ENCODE results near the gene D2HGDH. TPM values are rescaled to one million over a fixed set of nuclear protein-coding genes. Genes with fewer than 3 reads are reported as not detected.

The D2HGDH gene
- total RNA-seq, 2 experiments from 2014 or later, result 23.2 to 68.1 TPM

DNA sequence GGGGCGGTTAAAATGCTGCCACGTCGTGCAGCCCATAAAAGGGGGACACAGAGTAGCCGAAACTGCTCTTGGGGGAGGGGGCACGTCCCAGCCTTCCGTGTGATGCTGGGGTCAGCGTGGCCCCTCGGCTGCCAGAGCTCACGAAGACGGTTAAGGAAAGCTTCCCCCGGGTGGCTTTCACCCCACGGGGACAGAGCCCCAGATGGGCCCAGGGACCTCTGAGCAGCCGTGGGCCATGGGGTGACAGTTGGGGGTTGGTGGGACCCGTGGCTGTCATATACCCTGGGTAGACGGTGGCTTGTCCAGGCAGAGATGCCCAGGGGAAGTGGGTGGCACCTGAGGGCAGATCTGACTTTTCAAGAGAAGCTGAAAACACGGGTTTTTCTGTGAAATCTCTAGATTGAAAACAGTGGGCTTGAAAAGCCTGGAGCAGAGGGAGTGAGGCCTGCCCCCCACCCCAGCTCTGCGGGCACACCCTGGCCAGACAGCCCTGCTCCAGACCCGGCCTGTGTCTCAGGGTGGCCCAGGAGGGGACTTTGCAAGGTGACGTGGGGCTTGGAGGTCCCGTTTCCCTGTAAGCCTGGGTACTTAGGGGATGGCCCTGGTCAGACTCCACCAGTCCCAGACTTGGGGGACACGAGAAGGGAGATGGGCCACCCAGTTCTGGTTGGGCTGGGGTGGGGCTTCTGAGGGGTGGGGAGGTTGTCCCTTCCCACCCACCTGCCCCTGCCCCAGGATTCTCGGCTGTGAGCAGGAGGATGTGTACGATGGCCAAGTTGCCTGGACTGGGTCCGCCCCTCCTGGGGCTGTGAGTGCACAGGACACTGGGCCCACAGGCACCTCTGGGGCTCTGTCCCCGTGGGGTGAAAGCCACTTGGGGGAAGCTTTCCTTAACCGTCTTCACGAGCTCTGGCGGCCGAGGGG, 75.2 kb downstream of the D2HGDH start:
- ChIA-PET POLR2A (no interaction called here), CTCF (ENCODE audit: unreplicated experiment) (no interaction called here)
- BruUV-seq (replicated peaks), result no TSS peak

DNA sequence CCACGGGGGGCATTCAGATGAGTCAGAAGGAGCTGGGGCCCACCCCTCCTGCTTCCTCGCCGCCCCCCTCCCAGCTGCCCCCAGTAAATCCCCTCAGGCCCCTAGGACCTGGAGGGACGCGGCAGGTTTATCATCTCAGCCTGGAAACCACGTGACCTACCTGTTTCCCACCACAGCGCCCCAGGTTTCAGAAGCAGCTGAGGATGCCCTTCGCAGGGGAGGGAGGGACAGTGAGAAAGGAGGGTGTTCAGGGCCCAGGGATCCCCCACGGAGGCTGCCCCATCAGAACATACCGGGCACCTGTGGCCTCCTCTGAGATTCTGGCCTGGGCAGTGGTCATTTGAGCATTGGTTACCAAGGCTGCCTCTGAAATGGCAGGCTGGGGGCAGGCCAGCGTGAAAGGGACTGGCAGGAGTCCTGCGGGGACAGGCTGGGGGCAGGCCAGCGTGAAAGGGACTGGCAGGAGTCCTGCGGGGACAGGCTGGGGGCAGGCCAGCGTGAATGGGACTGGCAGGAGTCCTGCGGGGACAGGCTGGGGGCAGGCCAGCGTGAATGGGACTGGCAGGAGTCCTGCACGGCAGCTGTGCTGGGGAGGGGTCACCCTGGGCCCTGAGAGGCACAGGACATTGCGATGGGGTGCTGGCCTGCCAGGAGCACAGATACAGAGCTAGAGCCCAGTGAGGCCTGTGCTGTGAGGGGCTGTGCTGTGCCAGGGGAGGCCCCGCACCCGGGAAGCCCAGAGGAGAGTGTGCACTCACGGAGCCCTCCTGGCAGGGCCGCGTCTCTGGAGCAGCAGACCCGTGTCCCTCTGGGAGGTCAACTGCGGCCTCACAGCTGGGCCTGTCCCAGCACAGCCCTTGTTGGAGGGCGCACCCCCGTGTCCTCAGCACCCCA, 76.1 kb downstream of the D2HGDH start:
- no peaks in the 10 kb centered on the region for H3K4me1 ChIP-seq (ENCODE audit: insufficient read depth, low read length, poor library complexity, severe bottlenecking)
- no peak for DNase-seq (ENCODE audit: low spot score)
- ChIA-PET POLR2A (no interaction called here), CTCF (ENCODE audit: unreplicated experiment) (no interaction called here)
- BruUV-seq (replicated peaks), result no TSS peak
- no peak overlapping the region for H2AFZ ChIP-seq (ENCODE audit: low read length)
- no peak overlapping the region for H3K27ac ChIP-seq (ENCODE audit: low read depth, low read length, poor library complexity, severe bottlenecking)
- no peaks in the 10 kb centered on the region for H3K9me2 ChIP-seq (ENCODE audit: insufficient read depth, low read length)
- H3K4me2 ChIP-seq (ENCODE audit: low read length), result no peak overlapping the region
- H3K4me3 ChIP-seq (ENCODE audit: low read depth, low read length, poor library complexity, severe bottlenecking), result no peak overlapping the region
- no peaks in the 10 kb centered on the region for H3K36me3 ChIP-seq (ENCODE audit: insufficient read depth, low read length)
- H3K79me2 ChIP-seq (ENCODE audit: insufficient read depth, low read depth, low read length), result no peaks in the 10 kb centered on the region
- TF ChIP-seq, protein P1, sequence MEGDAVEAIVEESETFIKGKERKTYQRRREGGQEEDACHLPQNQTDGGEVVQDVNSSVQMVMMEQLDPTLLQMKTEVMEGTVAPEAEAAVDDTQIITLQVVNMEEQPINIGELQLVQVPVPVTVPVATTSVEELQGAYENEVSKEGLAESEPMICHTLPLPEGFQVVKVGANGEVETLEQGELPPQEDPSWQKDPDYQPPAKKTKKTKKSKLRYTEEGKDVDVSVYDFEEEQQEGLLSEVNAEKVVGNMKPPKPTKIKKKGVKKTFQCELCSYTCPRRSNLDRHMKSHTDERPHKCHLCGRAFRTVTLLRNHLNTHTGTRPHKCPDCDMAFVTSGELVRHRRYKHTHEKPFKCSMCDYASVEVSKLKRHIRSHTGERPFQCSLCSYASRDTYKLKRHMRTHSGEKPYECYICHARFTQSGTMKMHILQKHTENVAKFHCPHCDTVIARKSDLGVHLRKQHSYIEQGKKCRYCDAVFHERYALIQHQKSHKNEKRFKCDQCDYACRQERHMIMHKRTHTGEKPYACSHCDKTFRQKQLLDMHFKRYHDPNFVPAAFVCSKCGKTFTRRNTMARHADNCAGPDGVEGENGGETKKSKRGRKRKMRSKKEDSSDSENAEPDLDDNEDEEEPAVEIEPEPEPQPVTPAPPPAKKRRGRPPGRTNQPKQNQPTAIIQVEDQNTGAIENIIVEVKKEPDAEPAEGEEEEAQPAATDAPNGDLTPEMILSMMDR (conservative IDR thresholded peaks at IDR 0.05; ENCODE audit: low read length), result no peak
- TF ChIP-seq EZH2phosphoT487 (IDR thresholded peaks at IDR 0.05; ENCODE audit: borderline replicate concordance, low read depth, low read length), result no peak
- no peaks in the 10 kb centered on the region for H4K20me1 ChIP-seq (ENCODE audit: insufficient read depth, low read length)
- intact Hi-C loops (cut with micrococcal nuclease; ENCODE audit: unreplicated experiment), result no loop called here
- H3K9me3 ChIP-seq (ENCODE audit: low read length), result no peaks in the 10 kb centered on the region

More for the DNA sequence above, 75.2 kb downstream of the D2HGDH start:
- no peaks in the 10 kb centered on the region for H3K36me3 ChIP-seq (ENCODE audit: insufficient read depth, low read length)
- no peak for DNase-seq (ENCODE audit: low spot score)
- peaks cover 3% of the 10 kb centered on the region for H3K4me1 ChIP-seq (ENCODE audit: insufficient read depth, low read length, poor library complexity, severe bottlenecking)
- H2AFZ ChIP-seq (ENCODE audit: low read length), result no peak overlapping the region
- H3K4me2 ChIP-seq (ENCODE audit: low read length), result no peak overlapping the region
- TF ChIP-seq EZH2phosphoT487 (IDR thresholded peaks at IDR 0.05; ENCODE audit: borderline replicate concordance, low read depth, low read length), result no peak
- TF ChIP-seq, protein P1 (conservative IDR thresholded peaks at IDR 0.05; ENCODE audit: low read length), result no peak
- no peaks in the 10 kb centered on the region for H3K79me2 ChIP-seq (ENCODE audit: insufficient read depth, low read depth, low read length)
- H3K27ac ChIP-seq (ENCODE audit: low read depth, low read length, poor library complexity, severe bottlenecking), result no peak overlapping the region
- H4K20me1 ChIP-seq (ENCODE audit: insufficient read depth, low read length), result no peaks in the 10 kb centered on the region
- no peak overlapping the region for H3K4me3 ChIP-seq (ENCODE audit: low read depth, low read length, poor library complexity, severe bottlenecking)
- intact Hi-C loops (cut with micrococcal nuclease; ENCODE audit: unreplicated experiment), result no loop called here
- no peaks in the 10 kb centered on the region for H3K9me3 ChIP-seq (ENCODE audit: low read length)
- no peaks in the 10 kb centered on the region for H3K9me2 ChIP-seq (ENCODE audit: insufficient read depth, low read length)

All from OCI-LY7 (cell line).